C4-2B (cell line): ENCODE measurements around the gene PIGH.

Experiments used
- CTCF ChIP-seq: fragments of 450-650 bp; conservative IDR thresholded peaks from 2 replicates; pipeline ENCODE4 v1.5.1; 2017; ENCODE audit warnings: mild to moderate bottlenecking
- ZFX ChIP-seq: fragments of 450-650 bp; IDR thresholded peaks from 2 replicates; pipeline ENCODE4 v1.6.1; 2017

GRCh38 chr14:67567654-67568053, 32.4 kb downstream of the PIGH start:
- TF ChIP-seq CTCF (no peak), ZFX (no peak)
